ENCODE results near the gene VAX1. TPM values are rescaled to one million over a fixed set of nuclear protein-coding genes. Genes with fewer than 3 reads are reported as not detected.

Gene VAX1
- total and polyA plus RNA-seq, 2 of the 4 experiments (the other 2 are of a cell fraction), result not detected

DNA sequence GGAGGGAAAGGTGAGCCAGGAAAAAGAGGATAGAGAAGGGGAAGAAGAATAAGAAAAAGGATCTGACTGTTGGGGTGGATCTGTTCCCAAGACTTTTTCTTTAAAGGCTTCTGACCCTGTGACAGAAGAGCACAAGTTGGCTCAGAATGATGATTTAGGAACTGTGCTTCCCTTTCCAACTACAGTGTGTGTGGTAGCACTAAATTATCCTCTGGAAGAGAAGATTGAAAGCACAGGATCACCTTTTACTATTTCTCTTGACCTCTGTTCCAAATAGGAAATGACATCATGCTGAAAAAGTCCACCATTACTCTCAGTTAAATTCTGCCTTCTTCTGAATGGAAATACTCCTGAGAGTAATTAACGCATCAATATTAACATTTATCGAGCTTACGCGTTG lies 47.2 kb downstream of the VAX1 start:
- Histone ChIP-seq H4K8ac (ENCODE audit: low read depth in 2 of 2, low read length in 2 of 2) (no peak overlapping the region), H3K27ac (ENCODE audit: insufficient read depth, low read length) (no peak overlapping the region), H3K4ac (ENCODE audit: low read depth, low read length) (no peak overlapping the region), H3K9me3 (ENCODE audit: control insufficient read depth, insufficient read depth, low read length) (no peaks in the 10 kb centered on the region), H3K27me3 (ENCODE audit: control insufficient read depth, insufficient read depth, low read length) (no peaks in the 10 kb centered on the region), H3K4me2 (ENCODE audit: low read depth, low read length) (no peak overlapping the region), H3K14ac (replicated peaks; ENCODE audit: low read depth, low read length) (no peak overlapping the region), H3K56ac (ENCODE audit: extremely low read depth, insufficient read depth, low read length) (no peak overlapping the region), H3K9ac (ENCODE audit: low read depth, low read length) (no peak overlapping the region), H4K91ac (ENCODE audit: insufficient read depth, low read depth, low read length) (no peak overlapping the region), H2AK9ac (replicated peaks; ENCODE audit: low read depth, low read length, poor library complexity) (no peak overlapping the region), H4K20me1 (ENCODE audit: insufficient read depth, low read length) (no peaks in the 10 kb centered on the region), H4K5ac (ENCODE audit: low read depth, low read length) (no peak overlapping the region), H2BK120ac (ENCODE audit: low read depth, low read length) (no peak overlapping the region), H3K18ac (ENCODE audit: low read depth, low read length) (no peak overlapping the region), H3K79me1 (ENCODE audit: low read depth in 1 of 2, low read length in 2 of 2) (no peaks in the 10 kb centered on the region), H2BK15ac (ENCODE audit: low read depth, low read length) (no peak overlapping the region), H3K4me1 (ENCODE audit: control insufficient read depth, insufficient read depth, low read length) (no peaks in the 10 kb centered on the region), H3K36me3 (ENCODE audit: control insufficient read depth, insufficient read depth, low read length) (no peaks in the 10 kb centered on the region), H3K4me3 (ENCODE audit: insufficient read depth, low read depth, low read length) (no peak overlapping the region), H2AK5ac (ENCODE audit: low read depth, low read length) (no peak overlapping the region), H2AFZ (replicated peaks; ENCODE audit: low read length, poor library complexity) (no peak overlapping the region), H2BK20ac (ENCODE audit: low read depth, low read length) (no peak overlapping the region), H2BK5ac (ENCODE audit: low read depth, low read length, poor library complexity, severe bottlenecking) (no peak overlapping the region), H3K9me1 (ENCODE audit: insufficient read depth, low read length) (no peaks in the 10 kb centered on the region), H3K23ac (ENCODE audit: low read depth, low read length) (no peak overlapping the region)
- intact Hi-C loops (cut with micrococcal nuclease) (no loop called here), dilution Hi-C loops (cut with HindIII; ENCODE audit: low sequenced_read_pairs, unreplicated experiment) (no loop called here), in situ Hi-C loops (cut with MboI; ENCODE audit: low sequenced_read_pairs) (no loop called here)
- ATAC-seq (ENCODE audit: low read depth) (no peak), DNase-seq (no peak)
- WGBS, 2 experiments (ENCODE audit: extremely low coverage in 2 of 2, insufficient read length in 1 of 2), result no CpG with 5 or more reads among the region's 4 CpGs
- no TSS peak for BruUV-seq (replicated peaks)
- POLR2A ChIA-PET (ENCODE audit: unreplicated experiment), result no interaction called here
- TF ChIP-seq MAZ (IDR thresholded peaks at IDR 0.05; ENCODE audit: borderline replicate concordance, low read depth, low read length) (no peak), MXI1 (IDR thresholded peaks at IDR 0.05; ENCODE audit: borderline replicate concordance, low read depth, low read length) (no peak), BHLHE40 (IDR thresholded peaks at IDR 0.05; ENCODE audit: low read depth, low read length) (no peak), CEBPB (IDR thresholded peaks at IDR 0.05; ENCODE audit: low read depth, low read length) (no peak), CHD1 (IDR thresholded peaks at IDR 0.05; ENCODE audit: low read depth, low read length) (no peak), SMC3 (IDR thresholded peaks at IDR 0.05; ENCODE audit: low read depth, low read length) (no peak), MAFK (IDR thresholded peaks at IDR 0.05; ENCODE audit: low read depth, low read length) (no peak), RFX5 (IDR thresholded peaks at IDR 0.05; ENCODE audit: low read depth, low read length) (no peak)
- TF ChIP-seq, protein P1, sequence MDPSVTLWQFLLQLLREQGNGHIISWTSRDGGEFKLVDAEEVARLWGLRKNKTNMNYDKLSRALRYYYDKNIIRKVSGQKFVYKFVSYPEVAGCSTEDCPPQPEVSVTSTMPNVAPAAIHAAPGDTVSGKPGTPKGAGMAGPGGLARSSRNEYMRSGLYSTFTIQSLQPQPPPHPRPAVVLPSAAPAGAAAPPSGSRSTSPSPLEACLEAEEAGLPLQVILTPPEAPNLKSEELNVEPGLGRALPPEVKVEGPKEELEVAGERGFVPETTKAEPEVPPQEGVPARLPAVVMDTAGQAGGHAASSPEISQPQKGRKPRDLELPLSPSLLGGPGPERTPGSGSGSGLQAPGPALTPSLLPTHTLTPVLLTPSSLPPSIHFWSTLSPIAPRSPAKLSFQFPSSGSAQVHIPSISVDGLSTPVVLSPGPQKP (IDR thresholded peaks at IDR 0.05; ENCODE audit: borderline replicate concordance, low read depth, low read length), result no peak
- TF ChIP-seq, protein P2, sequence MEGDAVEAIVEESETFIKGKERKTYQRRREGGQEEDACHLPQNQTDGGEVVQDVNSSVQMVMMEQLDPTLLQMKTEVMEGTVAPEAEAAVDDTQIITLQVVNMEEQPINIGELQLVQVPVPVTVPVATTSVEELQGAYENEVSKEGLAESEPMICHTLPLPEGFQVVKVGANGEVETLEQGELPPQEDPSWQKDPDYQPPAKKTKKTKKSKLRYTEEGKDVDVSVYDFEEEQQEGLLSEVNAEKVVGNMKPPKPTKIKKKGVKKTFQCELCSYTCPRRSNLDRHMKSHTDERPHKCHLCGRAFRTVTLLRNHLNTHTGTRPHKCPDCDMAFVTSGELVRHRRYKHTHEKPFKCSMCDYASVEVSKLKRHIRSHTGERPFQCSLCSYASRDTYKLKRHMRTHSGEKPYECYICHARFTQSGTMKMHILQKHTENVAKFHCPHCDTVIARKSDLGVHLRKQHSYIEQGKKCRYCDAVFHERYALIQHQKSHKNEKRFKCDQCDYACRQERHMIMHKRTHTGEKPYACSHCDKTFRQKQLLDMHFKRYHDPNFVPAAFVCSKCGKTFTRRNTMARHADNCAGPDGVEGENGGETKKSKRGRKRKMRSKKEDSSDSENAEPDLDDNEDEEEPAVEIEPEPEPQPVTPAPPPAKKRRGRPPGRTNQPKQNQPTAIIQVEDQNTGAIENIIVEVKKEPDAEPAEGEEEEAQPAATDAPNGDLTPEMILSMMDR (conservative IDR thresholded peaks at IDR 0.05; ENCODE audit: low read depth, low read length), result no peak
- TF ChIP-seq, protein P3, sequence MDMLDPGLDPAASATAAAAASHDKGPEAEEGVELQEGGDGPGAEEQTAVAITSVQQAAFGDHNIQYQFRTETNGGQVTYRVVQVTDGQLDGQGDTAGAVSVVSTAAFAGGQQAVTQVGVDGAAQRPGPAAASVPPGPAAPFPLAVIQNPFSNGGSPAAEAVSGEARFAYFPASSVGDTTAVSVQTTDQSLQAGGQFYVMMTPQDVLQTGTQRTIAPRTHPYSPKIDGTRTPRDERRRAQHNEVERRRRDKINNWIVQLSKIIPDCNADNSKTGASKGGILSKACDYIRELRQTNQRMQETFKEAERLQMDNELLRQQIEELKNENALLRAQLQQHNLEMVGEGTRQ (IDR thresholded peaks at IDR 0.05; ENCODE audit: low read depth, low read length), result no peak
- CTCF ChIA-PET, result no interaction called here
